ENCODE measurements around the gene ZNF322.

DNA sequence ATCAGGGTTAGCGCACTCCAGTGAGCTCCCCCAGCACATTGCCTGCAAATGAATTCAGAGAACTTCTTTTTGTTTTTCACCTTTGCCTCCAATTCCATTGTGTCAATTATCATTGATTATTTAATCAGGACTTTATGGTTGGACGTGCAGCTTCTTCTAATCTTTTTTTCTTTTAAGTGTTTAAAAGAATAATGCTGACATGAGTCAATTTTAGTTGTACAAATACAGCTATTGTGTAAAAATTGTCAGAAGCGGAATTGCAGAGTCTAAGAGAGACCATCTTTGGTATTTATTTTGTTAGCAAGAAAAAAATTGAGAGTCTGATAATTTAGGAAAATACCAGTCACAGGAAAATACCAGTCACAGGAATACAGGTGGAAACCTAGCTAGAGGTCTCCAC, 57.3 kb downstream of the ZNF322 start:
- TF ChIP-seq RFX5 (IDR thresholded peaks at IDR 0.05; ENCODE audit: low read length), result no peak
- TF ChIP-seq TEAD4 (IDR thresholded peaks at IDR 0.05; ENCODE audit: borderline replicate concordance, insufficient read depth), result no peak
- no peak for TF ChIP-seq RCOR1 (IDR thresholded peaks at IDR 0.05; ENCODE audit: low read length)
- TF ChIP-seq POLR2AphosphoS5 (IDR thresholded peaks at IDR 0.05; ENCODE audit: low read depth, low read length), result no peak
- no peak for TF ChIP-seq FOXJ3 (CRISPR knock-in tag; IDR thresholded peaks at IDR 0.05)
- no peak for TF ChIP-seq CTCF (IDR thresholded peaks at IDR 0.05)
- TF ChIP-seq PBX3 (IDR thresholded peaks at IDR 0.05), result no peak
- TF ChIP-seq ZBTB33 (IDR thresholded peaks at IDR 0.05; ENCODE audit: borderline replicate concordance, low read depth), result no peak
- no peak for TF ChIP-seq CHD2 (IDR thresholded peaks at IDR 0.05; ENCODE audit: low read length, partially characterized antibody)
- no peak for TF ChIP-seq SIN3A (IDR thresholded peaks at IDR 0.05; ENCODE audit: borderline replicate concordance, low read depth, low read length)
